ENCODE results near the gene ZNF768.
"Not testable (repeated sequence)": the region's sequence is repeated elsewhere in the genome, so short reads cannot be mapped to it uniquely, and the experiment has no call there.

Gene ZNF768

DNA sequence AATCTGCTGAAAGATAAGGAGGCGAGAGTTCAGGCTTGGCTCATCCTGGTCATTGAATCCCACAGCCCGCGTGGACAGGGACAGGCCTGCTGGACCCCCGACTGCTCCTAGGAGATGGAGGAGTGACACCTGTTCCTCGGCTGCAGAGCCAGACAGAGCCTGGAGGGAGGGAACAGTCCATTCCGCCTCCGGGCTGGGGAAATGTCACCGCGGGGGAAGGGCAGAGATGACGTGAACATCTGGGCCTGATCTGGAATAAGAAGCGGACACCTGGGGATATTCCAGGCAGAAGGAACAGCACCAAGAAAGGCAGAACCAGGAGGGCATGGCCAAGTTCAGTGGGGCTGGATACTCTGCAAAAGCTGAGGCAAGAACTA lies 6.8 kb upstream of the ZNF768 start:
- FAIRE-seq (no peak), DNase-seq (ENCODE audit: low spot score) (no peak)

DNA sequence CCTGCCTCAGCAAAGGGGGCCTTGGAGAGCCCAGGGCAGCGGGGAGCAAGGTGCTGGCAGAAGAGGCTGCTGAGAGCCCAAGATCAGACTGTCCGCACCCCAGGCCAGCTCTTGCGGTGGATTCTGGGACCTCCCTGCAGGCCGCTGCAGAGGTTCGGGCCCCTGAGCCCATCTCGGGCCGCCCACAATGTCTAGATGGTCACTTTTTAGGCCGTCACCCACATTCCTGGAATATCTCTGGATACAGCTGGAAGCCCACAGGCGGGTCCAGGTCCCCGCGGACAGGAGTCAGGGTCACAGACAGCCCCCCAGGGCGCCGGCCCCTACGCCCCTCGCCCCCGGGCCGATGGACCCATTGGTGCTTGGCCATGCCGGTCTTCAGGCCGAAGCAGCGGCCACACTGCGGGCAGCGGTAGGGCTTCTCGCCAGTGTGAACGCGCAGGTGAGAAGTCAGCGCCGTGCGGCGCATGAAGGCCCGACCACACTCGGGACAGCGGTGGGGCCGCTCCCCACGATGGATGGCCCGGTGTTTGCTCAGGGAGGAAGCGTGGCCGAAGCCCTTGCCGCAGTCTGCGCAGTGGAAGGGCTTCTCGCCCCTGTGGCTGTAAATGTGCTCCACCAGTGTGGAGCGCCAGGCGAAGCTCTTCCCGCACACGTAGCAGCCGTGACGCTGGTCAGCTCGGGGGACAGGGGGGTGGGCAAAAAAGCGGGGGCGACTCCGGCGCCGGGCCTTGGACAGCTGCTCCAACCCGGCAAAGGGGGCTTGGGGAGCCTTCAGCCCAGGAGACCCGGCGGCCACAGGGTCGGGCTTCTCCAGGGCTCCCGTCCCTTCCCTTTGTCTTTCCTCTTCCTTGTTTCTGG lies 6.1 kb upstream of the ZNF768 start:
- no peak for DNase-seq (ENCODE audit: low spot score)
- no peak for FAIRE-seq

- FAIRE-seq: no peak
- no peak for DNase-seq (ENCODE audit: low spot score)
These were observed 4.0 kb upstream of the ZNF768 start for GRCh38 chr16:30530163-30531037.

DNA sequence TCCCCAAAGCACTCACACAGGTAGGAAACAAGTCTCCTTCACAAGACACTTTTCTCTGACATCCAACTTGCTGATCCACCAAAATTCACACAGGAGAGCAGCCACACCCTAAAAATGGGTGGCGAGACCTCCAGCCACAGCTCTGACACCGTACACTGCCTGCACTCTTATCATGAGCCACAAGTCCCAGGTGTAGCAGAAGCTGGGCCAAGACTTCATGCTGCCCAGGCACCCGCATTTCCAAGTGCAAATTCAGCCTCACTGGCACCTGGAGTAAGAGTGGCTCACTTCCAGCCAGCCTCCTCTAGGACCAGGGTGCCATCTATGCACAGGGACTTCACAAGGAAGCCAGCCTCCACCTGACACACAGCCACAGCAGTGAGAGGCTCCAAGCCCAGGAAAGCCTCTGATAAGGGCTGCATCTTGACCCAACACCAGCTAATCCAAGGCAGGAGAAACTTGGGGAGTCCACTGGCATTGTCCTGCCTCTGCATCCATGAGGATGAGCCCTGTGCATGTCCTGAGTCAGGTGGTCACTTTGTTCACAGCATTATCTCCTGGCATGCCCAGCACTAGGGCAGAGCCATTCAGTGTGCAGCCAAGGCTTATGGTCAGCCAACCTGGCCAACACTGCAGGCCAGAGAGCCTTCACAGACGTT lies 2.6 kb upstream of the ZNF768 start:
- DNase-seq (ENCODE audit: low spot score): no peak
- no peak for FAIRE-seq

GRCh38 chr16:30527635-30528178 lies 1.3 kb upstream of the ZNF768 start:
- FAIRE-seq (no peak), DNase-seq (ENCODE audit: low spot score) (no peak)

DNA sequence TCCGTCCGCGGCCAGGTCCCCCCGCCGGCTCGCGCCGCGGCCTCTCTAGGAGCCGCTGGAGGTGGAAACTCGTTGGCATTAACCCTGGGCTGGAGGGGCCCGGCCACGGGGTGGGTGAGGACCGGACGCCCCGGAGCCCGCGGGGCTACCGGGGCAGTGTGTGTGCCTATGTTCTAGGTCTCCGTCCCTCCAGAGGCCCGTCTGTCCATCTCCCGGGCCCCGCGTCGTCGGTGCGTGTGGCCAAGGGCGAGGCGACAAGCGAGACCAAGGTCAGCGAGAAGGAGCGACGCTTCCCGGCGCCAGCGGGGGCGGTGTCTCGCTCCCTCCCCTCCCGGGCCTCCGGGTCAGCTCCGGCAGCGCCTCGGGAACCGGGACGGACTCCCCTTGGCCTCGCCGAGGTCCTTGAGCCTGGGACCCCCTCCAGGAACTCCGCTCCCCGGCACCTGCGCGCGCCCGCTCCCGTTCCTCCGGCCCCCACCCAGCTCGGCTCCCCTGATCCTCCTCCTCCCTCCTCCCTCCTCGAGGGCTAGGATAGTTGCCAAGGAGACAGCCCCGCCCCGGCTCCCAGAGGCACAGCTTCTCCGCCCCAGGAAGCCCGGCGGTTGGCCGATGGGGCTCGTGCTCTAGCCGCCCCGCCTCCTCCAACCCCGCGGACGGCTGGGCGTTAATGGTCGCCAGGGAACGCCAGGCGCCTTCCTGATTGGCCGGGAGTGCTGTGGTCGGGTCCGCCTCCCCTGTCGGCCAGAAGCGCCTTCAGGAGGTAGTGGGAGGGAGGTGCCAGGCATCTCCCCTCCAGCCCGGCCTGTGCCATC lies 663 bp upstream of the ZNF768 start:
- FAIRE-seq: peak; percentile 82
- peak; percentile 91 for DNase-seq (ENCODE audit: low spot score)

- no peak for FAIRE-seq
- DNase-seq (ENCODE audit: low spot score): no peak
These were observed 576 bp downstream of the ZNF768 start for GRCh38 chr16:30525844-30526136.

GRCh38 chr16:30524575-30525568 lies 1.5 kb downstream of the ZNF768 start:
- DNase-seq (ENCODE audit: low spot score): no peak
- no peak for FAIRE-seq

DNA sequence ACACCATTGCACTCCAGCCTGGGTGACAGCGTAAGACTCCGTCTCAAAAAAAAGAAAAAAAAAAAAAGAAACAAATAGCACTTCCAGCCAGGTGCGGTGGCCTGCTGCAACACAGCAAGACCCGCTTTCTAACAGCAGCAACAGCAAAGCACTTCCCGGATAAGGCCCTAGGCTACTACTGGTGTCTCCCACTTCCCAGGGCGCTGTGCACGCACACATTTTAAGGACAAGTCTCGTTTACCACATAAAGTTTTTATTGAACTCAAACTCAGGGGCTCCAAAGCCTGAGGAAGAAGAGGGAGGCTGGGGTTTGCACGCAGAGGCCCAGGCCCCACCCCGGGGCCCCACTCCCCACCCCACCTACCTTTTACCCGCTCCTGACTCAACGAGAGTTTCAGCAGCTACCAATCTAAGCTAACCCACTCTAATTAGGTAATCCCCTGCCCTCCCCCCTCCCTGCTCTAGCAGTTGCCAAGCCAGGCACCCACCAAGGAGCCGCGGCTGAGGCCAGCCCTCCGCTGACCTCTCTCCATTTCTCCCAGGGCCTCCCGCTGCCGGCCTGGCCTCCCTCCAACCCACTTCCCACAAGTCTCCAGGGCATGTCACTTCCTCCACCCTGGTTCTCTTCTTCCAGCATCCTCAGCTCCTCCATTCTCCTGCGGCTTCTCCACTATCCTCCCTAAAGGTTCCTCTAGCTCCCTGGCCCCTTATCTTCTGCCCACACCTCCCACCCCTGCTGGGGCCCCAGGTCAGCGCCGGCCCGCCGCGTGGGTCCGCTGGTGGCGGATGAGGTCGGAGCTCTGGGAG lies 2.4 kb downstream of the ZNF768 start:
- DNase-seq (ENCODE audit: low spot score): no peak

DNA sequence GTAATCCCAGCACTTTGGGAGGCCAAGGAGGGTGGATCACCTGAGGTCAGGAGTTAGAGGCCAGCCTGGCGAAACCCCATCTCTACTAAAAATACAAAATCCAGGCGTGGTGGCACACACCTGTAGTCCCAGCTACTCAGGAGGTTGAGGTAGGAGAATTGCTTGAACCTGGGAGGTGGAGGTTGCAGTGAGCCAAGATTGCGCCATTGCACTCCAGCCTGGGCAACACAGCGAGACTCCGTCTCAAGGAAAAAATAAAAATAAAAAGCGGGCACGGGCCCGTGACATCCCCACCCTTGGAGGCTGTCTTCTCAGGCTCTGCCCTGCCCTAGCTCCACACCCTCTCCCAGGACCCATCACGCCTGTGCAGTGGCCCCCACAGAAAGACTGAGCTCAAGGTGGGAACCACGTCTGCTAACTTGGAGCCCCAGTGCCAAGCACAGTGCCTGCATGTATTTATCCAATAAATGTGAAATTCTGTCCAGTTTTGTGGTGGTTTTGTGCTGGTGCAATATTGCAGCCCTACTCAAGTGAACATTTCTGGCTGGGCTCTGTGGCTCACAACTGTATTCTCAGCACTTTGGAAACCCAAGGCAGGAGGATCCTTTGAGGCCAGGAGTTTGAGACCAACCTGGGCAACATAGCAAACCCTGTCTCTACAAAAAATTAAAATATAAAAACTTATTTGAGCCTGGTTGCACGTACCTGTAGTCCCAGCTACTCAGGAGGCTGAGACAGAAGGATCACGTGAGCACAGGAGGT lies 3.5 kb downstream of the ZNF768 start:
- not testable (repeated sequence) for DNase-seq (ENCODE audit: low spot score); FAIRE-seq

More for the DNA sequence above, 2.4 kb downstream of the ZNF768 start:
- no peak for FAIRE-seq

- peak; percentile 58 for FAIRE-seq
- peak; percentile 83 for DNase-seq (ENCODE audit: low spot score)
These were observed 4.3 kb downstream of the ZNF768 start for GRCh38 chr16:30521873-30522641.

GRCh38 chr16:30521476-30521872 lies 4.9 kb downstream of the ZNF768 start:
- no peak for FAIRE-seq
- DNase-seq (ENCODE audit: low spot score): no peak

- DNase-seq (ENCODE audit: low spot score) (no peak), FAIRE-seq (no peak)
These were observed 7.0 kb downstream of the ZNF768 start for GRCh38 chr16:30519120-30520049.

- DNase-seq (ENCODE audit: low spot score) (no peak), FAIRE-seq (no peak)
These were observed 7.8 kb downstream of the ZNF768 start for GRCh38 chr16:30518552-30518951.

DNA sequence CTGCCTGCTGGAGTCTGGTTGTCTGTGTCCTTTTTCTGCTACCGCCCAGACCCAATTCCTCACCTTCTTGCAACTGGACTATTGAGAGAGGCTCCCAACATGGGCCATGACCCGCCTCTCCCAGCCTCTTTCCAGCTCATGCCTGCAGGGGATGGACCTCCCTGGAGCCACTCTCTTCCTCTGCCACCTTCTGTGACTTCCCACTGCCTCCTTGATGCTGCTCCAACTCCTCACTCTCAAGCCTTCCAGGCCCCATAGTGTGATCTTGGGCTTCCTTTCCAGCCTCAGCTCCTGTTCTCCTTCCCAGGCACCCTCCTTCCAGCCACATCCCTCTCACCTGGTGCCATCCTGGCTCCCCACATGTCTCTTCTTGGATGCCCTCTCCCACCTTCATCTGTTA lies 11.1 kb downstream of the ZNF768 start:
- no peak for DNase-seq (ENCODE audit: low spot score)
- no peak for FAIRE-seq

- no peak for DNase-seq (ENCODE audit: low spot score)
- FAIRE-seq: no peak
These were observed 14.9 kb downstream of the ZNF768 start for GRCh38 chr16:30511509-30511908.
